H1 (cell line): ENCODE results near the gene FPR3. TPM values are rescaled to one million over a fixed set of nuclear protein-coding genes. Genes with fewer than 3 reads are reported as not detected.

Experiments
- CTCF ChIA-PET: fragments of 300-600 bp; sonication (Branson Sonifier 250); formaldehyde crosslinking; loops from one replicate; lab custom pipeline; 2021; ENCODE audit not compliant: partially characterized antibody; lab: Charles Lee
- POLR2A ChIA-PET: fragments of 300-600 bp; sonication (Branson Sonifier 250); formaldehyde crosslinking; loops from one replicate; lab custom pipeline; 2021; ENCODE audit warnings: inconsistent platforms; ENCODE audit not compliant: partially characterized antibody; lab: Charles Lee
- DNase-seq, 2 experiments: peaks; one replicate each; pipeline versions ENCODE4 v3.0.0 to v3.0.0-alpha.2; 2010 to 2022; ENCODE audit warnings: low spot score in 2 of 2, low read depth in 1 of 2, mixed read lengths in 1 of 2
- FAIRE-seq: peaks from 2 replicates; lab custom pipeline; 2011; peaks lifted over from hg19 to GRCh38; lab: Jason Lieb, UNC
- H2AFZ ChIP-seq: 2 replicates; pipeline ENCODE4 v1.8.1; 2012; ENCODE audit warnings: low read length, inconsistent platforms
- H2AK5ac ChIP-seq: 2 replicates; pipeline ENCODE4 v1.6.1; 2013; ENCODE audit warnings: low read depth, low read length
- H2BK120ac ChIP-seq: replicated peaks from 2 replicates; pipeline ENCODE3; 2013; ENCODE audit warnings: low read depth, low read length, inconsistent platforms
- H2BK12ac ChIP-seq: 2 replicates; pipeline ENCODE4 v1.6.1; 2013; ENCODE audit warnings: low read depth, low read length
- H2BK15ac ChIP-seq: 2 replicates; pipeline ENCODE4 v1.6.1; 2013; ENCODE audit warnings: low read length
- H2BK20ac ChIP-seq: 2 replicates; pipeline ENCODE4 v1.6.1; 2013; ENCODE audit warnings: low read length
- H2BK5ac ChIP-seq: 2 replicates; pipeline ENCODE4 v1.6.1; 2013; ENCODE audit warnings: low read depth, low read length
- H3K14ac ChIP-seq: 2 replicates; pipeline ENCODE4 v1.6.1; 2013; ENCODE audit warnings: inconsistent platforms; ENCODE audit not compliant: insufficient read length
- H3K18ac ChIP-seq: 2 replicates; pipeline ENCODE4 v1.6.1; 2013; ENCODE audit warnings: low read length; ENCODE audit errors: extremely low read depth
- H3K23ac ChIP-seq: 2 replicates; pipeline ENCODE4 v1.6.1; 2013; ENCODE audit warnings: inconsistent platforms; ENCODE audit not compliant: insufficient read length
- H3K23me2 ChIP-seq: 2 replicates; pipeline ENCODE4 v1.6.1; 2013; ENCODE audit warnings: low read depth, low read length
- H3K27ac ChIP-seq: 2 replicates; pipeline ENCODE4 v1.6.1; 2011; ENCODE audit warnings: low read depth, low read length, inconsistent platforms
- H3K27me3 ChIP-seq, 4 experiments: replicated peaks in 1 of 4; 1 replicate in 1 of 4; 2 replicates in 3 of 4; pipeline versions ENCODE4 v1.6.1 to v1.8.1; 2011 to 2013; ENCODE audit warnings: low read length in 3 of 4, mild to moderate bottlenecking in 3 of 4, inconsistent platforms in 2 of 4, mixed read lengths in 2 of 4, moderate library complexity in 1 of 4; ENCODE audit not compliant: control insufficient read depth in 3 of 4, insufficient read depth in 3 of 4; ENCODE audit errors: extremely low read depth in 1 of 4
- H3K36me3 ChIP-seq, 4 experiments: 2 replicates each; pipeline versions ENCODE4 v1.6.1 to v1.8.1; 2011 to 2013; ENCODE audit warnings: mild to moderate bottlenecking in 4 of 4, low read length in 3 of 4, moderate library complexity in 2 of 4, control low read depth in 1 of 4, inconsistent platforms in 1 of 4; ENCODE audit not compliant: insufficient read depth in 4 of 4, control insufficient read depth in 2 of 4
- H3K4ac ChIP-seq: replicated peaks from 2 replicates; pipeline ENCODE3; 2013; ENCODE audit warnings: low read length, low read depth, mixed read lengths, inconsistent platforms; ENCODE audit not compliant: insufficient read length
- H3K4me1 ChIP-seq, 4 experiments: replicated peaks in 1 of 4; 1 replicate in 1 of 4; 2 replicates in 3 of 4; pipeline versions ENCODE4 v1.6.1 to v1.8.1; 2011 to 2013; ENCODE audit warnings: low read length in 3 of 4, inconsistent platforms in 2 of 4, mixed read lengths in 1 of 4; ENCODE audit not compliant: insufficient read depth in 4 of 4, control insufficient read depth in 3 of 4
- H3K4me2 ChIP-seq, 2 experiments: 2 replicates each; pipeline versions ENCODE4 v1.6.1 to v1.8.1; 2011 to 2013; ENCODE audit warnings: low read depth in 2 of 2, low read length in 2 of 2, control low read depth in 1 of 2, inconsistent platforms in 1 of 2, mild to moderate bottlenecking in 1 of 2; ENCODE audit not compliant: insufficient read depth in 1 of 2
- H3K4me3 ChIP-seq, 4 experiments: fragments of 200-600, 300-600 bp in 1 of 4; sonication (generic), shearing (Covaris generic), sonication (Bioruptor Twin) in 1 of 4; 2 replicates each; pipeline versions ENCODE4 v1.5.1 to v1.8.1; 2011 to 2016; ENCODE audit warnings: low read length in 4 of 4, low read depth in 3 of 4, control low read depth in 2 of 4, inconsistent platforms in 2 of 4, mild to moderate bottlenecking in 2 of 4, mixed read lengths in 1 of 4, moderate library complexity in 1 of 4; ENCODE audit not compliant: insufficient read depth in 2 of 4; ENCODE audit errors: extremely low read depth in 1 of 4
- H3K56ac ChIP-seq: replicated peaks from 2 replicates; pipeline ENCODE3; 2013; ENCODE audit warnings: low read depth, mild to moderate bottlenecking, mixed read lengths, low read length, inconsistent platforms; ENCODE audit not compliant: insufficient read length
- H3K79me1 ChIP-seq: 2 replicates; pipeline ENCODE4 v1.6.1; 2013; ENCODE audit warnings: low read depth, low read length, control low read depth
- H3K79me2 ChIP-seq, 2 experiments: 2 replicates each; pipeline versions ENCODE4 v1.6.1 to v1.8.1; 2012 to 2013; ENCODE audit warnings: low read length in 2 of 2, mild to moderate bottlenecking in 2 of 2, inconsistent platforms in 1 of 2; ENCODE audit not compliant: insufficient read depth in 2 of 2, control insufficient read depth in 1 of 2
- H3K9ac ChIP-seq, 4 experiments: replicated peaks in 1 of 4; 1 replicate in 1 of 4; 2 replicates in 3 of 4; pipeline versions ENCODE4 v1.6.1 to v1.8.1; 2011 to 2013; ENCODE audit warnings: low read depth in 3 of 4, low read length in 3 of 4, control low read depth in 2 of 4, mild to moderate bottlenecking in 2 of 4, moderate library complexity in 2 of 4, inconsistent platforms in 1 of 4; ENCODE audit errors: extremely low read depth in 1 of 4
- H3K9me3 ChIP-seq, 2 experiments: 2 replicates each; pipeline versions ENCODE4 v1.6.1 to v1.8.1; 2012 to 2013; ENCODE audit warnings: mild to moderate bottlenecking in 2 of 2, moderate library complexity in 2 of 2, control low read depth in 1 of 2, inconsistent platforms in 1 of 2, low read depth in 1 of 2, low read length in 1 of 2, mixed read lengths in 1 of 2; ENCODE audit not compliant: insufficient read depth in 2 of 2
- H4K20me1 ChIP-seq, 2 experiments: replicated peaks in 1 of 2; 2 replicates each; pipeline versions ENCODE3 to v1.8.1; 2011 to 2013; ENCODE audit warnings: inconsistent platforms in 2 of 2, low read length in 2 of 2, mild to moderate bottlenecking in 1 of 2; ENCODE audit not compliant: insufficient read depth in 2 of 2, control insufficient read depth in 1 of 2
- H4K5ac ChIP-seq: 2 replicates; pipeline ENCODE4 v1.6.1; 2013; ENCODE audit warnings: low read length, low read depth, mixed read lengths, inconsistent platforms; ENCODE audit not compliant: insufficient read length
- H4K8ac ChIP-seq: 2 replicates; pipeline ENCODE4 v1.8.0; 2013; ENCODE audit warnings: mild to moderate bottlenecking, moderate library complexity, low read length, inconsistent platforms; ENCODE audit not compliant: insufficient read depth; ENCODE audit errors: extremely low read depth
- H4K91ac ChIP-seq: replicated peaks from 2 replicates; pipeline ENCODE3; 2013; ENCODE audit warnings: low read length, mixed read lengths, inconsistent platforms; ENCODE audit not compliant: insufficient read length
- BRCA1 ChIP-seq: IDR thresholded peaks from 2 replicates; pipeline ENCODE4 v1.6.1; 2012; ENCODE audit warnings: low read depth, low read length, improper control_type of control experiment
- NANOG ChIP-seq: IDR thresholded peaks from 2 replicates; pipeline ENCODE4 v1.6.1; 2011; ENCODE audit warnings: low read length, low read depth, mild to moderate bottlenecking, inconsistent platforms; ENCODE audit not compliant: insufficient read depth, poor library complexity, severe bottlenecking
- RAD21 ChIP-seq, 2 experiments: IDR thresholded peaks in 1 of 2; conservative IDR thresholded peaks in 1 of 2; 2 replicates each; pipeline ENCODE4 v1.6.1; 2011; ENCODE audit warnings: low read depth in 2 of 2, low read length in 2 of 2, improper control_type of control experiment in 1 of 2, inconsistent platforms in 1 of 2, mild to moderate bottlenecking in 1 of 2, moderate library complexity in 1 of 2
- WGBS, 2 experiments: shearing (Covaris generic) in 1 of 2; methylation state at CpG; one replicate each; pipeline versions ENCODE4 v1.1.6 to v1.1.7; 2013 to 2015; ENCODE audit warnings: low lambda C conversion rate in 2 of 2, mixed read lengths in 2 of 2, inconsistent platforms in 1 of 2, low coverage in 1 of 2, missing lambda C conversion rate in 1 of 2; ENCODE audit not compliant: insufficient replicate concordance in 2 of 2, insufficient coverage in 1 of 2, insufficient read length in 1 of 2; ENCODE audit errors: extremely low coverage in 1 of 2, missing lambda C conversion rate in 1 of 2; 5-methylcytosine and 5-hydroxymethylcytosine counted together
- polyA plus RNA-seq, 7 experiments: library from polyadenylated mRNA; depleted of rRNA in 3 of 7; stranded (reverse) in 5 of 7; unstranded in 2 of 7; fragments of >200 nt in 5 of 7; fragments of 200-250 nt in 2 of 7; gene quantifications; 1 replicate in 5 of 7; 2 replicates in 1 of 7; 4 replicates in 1 of 7; pipeline versions ENCODE4 v1.2.1 to v1.2.3, GENCODE V29; 2011 to 2013; ENCODE audit warnings: missing spikeins in 2 of 7, mixed read lengths in 2 of 7
- total RNA-seq: library from RNA; stranded (reverse); fragmentation: NEBNext Ultra II Directional; extraction: Animal tissue kit (Norgen Biotek cat#: 25700); gene quantifications from 2 replicates; pipeline ENCODE4 v1.2.1, GENCODE V29; 2021

FPR3 gene
- total and polyA plus RNA-seq, 2 of the 8 experiments (the other 6 are each of a cell fraction or from before 2014, with no cell fraction given), result not detected

GRCh38 chr19:51797480-51797879, 2.5 kb downstream of the FPR3 start:
- no peak overlapping the region for H2AFZ ChIP-seq
- ChIA-PET POLR2A (no interaction called here), CTCF (interaction anchor here (1.5 kb wide), 1 partner anchor 20 kb away, joined by 5 read pairs; no protein-coding TSS in a partner anchor)

More at GRCh38 chr19:51797480-51797879, 2.5 kb downstream of the FPR3 start:
- no peak overlapping the region for H3K4me2 ChIP-seq
- H3K56ac ChIP-seq, result no peak overlapping the region
- peaks cover 11 to 17% of the 10 kb centered on the region in 2 experiments; a peak in 3 of 4 replicates for H3K9me3 ChIP-seq
- H3K9ac ChIP-seq, result no peak overlapping the region
- H2BK12ac ChIP-seq, result no peak overlapping the region
- no peak overlapping the region for H3K4me3 ChIP-seq
- no peak overlapping the region for H2BK5ac ChIP-seq
- 80 to 100% methylated on average over 1 to 5 of the region's 5 CpGs for WGBS, 2 experiments
- H3K4me1 ChIP-seq, result no peaks in the 10 kb centered on the region
- no peak overlapping the region for H2BK120ac ChIP-seq
- no peaks in the 10 kb centered on the region for H3K36me3 ChIP-seq
- TF ChIP-seq RAD21 (IDR thresholded peaks at IDR 0.05 in 1 of 2, conservative IDR thresholded peaks at IDR 0.05 in 1 of 2; ENCODE audit: low read depth in 2 of 2, low read length in 2 of 2), result no peak
- TF ChIP-seq BRCA1, result no peak
- no peak for TF ChIP-seq NANOG
- no peak overlapping the region for H3K18ac ChIP-seq
- H2BK15ac ChIP-seq, result no peak overlapping the region
- H2BK20ac ChIP-seq, result no peak overlapping the region
- no peak overlapping the region for H4K5ac ChIP-seq
- no peak overlapping the region for H3K4ac ChIP-seq
- no peak overlapping the region for H3K23ac ChIP-seq
- H3K23me2 ChIP-seq, result no peaks in the 10 kb centered on the region; the same call in 1 of the 2 replicates
- no peak overlapping the region for H4K91ac ChIP-seq
- H3K27ac ChIP-seq, result no peak overlapping the region
- H2AK5ac ChIP-seq, result no peak overlapping the region
- H3K27me3 ChIP-seq, result no peaks in the 10 kb centered on the region
- DNase-seq (no peak), FAIRE-seq (no peak)
- no peak overlapping the region for H3K14ac ChIP-seq
- H3K79me2 ChIP-seq, result no peaks in the 10 kb centered on the region
- no peak overlapping the region for H4K8ac ChIP-seq
- no peaks in the 10 kb centered on the region for H3K79me1 ChIP-seq
- no peaks in the 10 kb centered on the region for H4K20me1 ChIP-seq
